HCT116 (cell line): ENCODE data around the gene CADPS. TPM values are rescaled to one million over a fixed set of nuclear protein-coding genes. Genes with fewer than 3 reads are reported as not detected.

Experiments
- ATAC-seq: fragments of 200-7000 bp; cut with Tn5 transposase; 2 replicates; pipeline ENCODE4 v1.9.1; 2020; ENCODE audit warnings: mild to moderate bottlenecking, moderate library complexity
- BruUV-seq: library from RNA; stranded (reverse); fragments of 400-500 nt; replicated peaks from 2 replicates; lab custom pipeline; 2021; lab: Mats Ljungman, UMichigan
- CTCF ChIA-PET: fragments of 300-600 bp; sonication (Branson Sonifier 250); formaldehyde crosslinking; loops from one replicate; lab custom pipeline; 2021; ENCODE audit warnings: antibody characterized with exemption; lab: Charles Lee
- POLR2A ChIA-PET: fragments of 300-600, 350-600 bp; sonication (Branson Sonifier 250); formaldehyde crosslinking; loops from one replicate; lab custom pipeline; 2021; ENCODE audit warnings: antibody characterized with exemption; lab: Charles Lee
- RAD21 ChIA-PET, 2 experiments: fragments of 300-600 bp; sonication (Branson Sonifier 250); formaldehyde crosslinking; loops; one replicate each; lab custom pipeline; 2023; ENCODE audit warnings: low total read pairs in 2 of 2; ENCODE audit not compliant: uncharacterized antibody in 2 of 2, unreplicated experiment in 2 of 2, low non-redundant PET in 1 of 2; lab: Charles Lee
- DNase-seq: peaks from one replicate; pipeline ENCODE4 v3.0.0-alpha.2; 2010; ENCODE audit warnings: low read depth, low spot score
- H2AFZ ChIP-seq: fragments of 200-600 bp; shearing (Covaris generic), sonication (generic); 2 replicates; pipeline ENCODE4 v1.6.1; 2017; ENCODE audit warnings: low read depth, mixed run types, mixed read lengths, antibody characterized with exemption, low read length; ENCODE audit not compliant: poor library complexity, severe bottlenecking
- H3K27ac ChIP-seq: 2 replicates; pipeline ENCODE4 v1.5.1; 2012; ENCODE audit warnings: low read depth, low read length
- H3K27me3 ChIP-seq: fragments of 200-600 bp; sonication (generic); 2 replicates; pipeline ENCODE4 v1.6.1; 2016; ENCODE audit warnings: mixed run types, low read length, mixed read lengths; ENCODE audit not compliant: insufficient read depth
- H3K36me3 ChIP-seq, 2 experiments: fragments of 200-500 bp in 1 of 2; fragments of 200-600 bp in 1 of 2; sonication (Bioruptor generic) in 1 of 2; sonication (generic) in 1 of 2; 2 replicates each; pipeline versions ENCODE4 v1.5.1 to v1.6.1; 2014 to 2016; ENCODE audit warnings: low read length in 2 of 2, inconsistent platforms in 1 of 2, mixed read lengths in 1 of 2, mixed run types in 1 of 2; ENCODE audit not compliant: insufficient read depth in 2 of 2, control insufficient read depth in 1 of 2
- H3K4me1 ChIP-seq, 2 experiments: fragments of 200-600 bp in 1 of 2; sonication (generic) in 1 of 2; 2 replicates each; pipeline versions ENCODE4 v1.5.1 to v1.6.1; 2012 to 2017; ENCODE audit warnings: low read length in 2 of 2, inconsistent platforms in 1 of 2, mild to moderate bottlenecking in 1 of 2, mixed read lengths in 1 of 2, mixed run types in 1 of 2, moderate library complexity in 1 of 2; ENCODE audit not compliant: insufficient read depth in 2 of 2, control insufficient read depth in 1 of 2
- H3K4me2 ChIP-seq: fragments of 200-600 bp; sonication (generic); 2 replicates; pipeline ENCODE4 v1.6.1; 2017; ENCODE audit warnings: mixed run types, low read length, mixed read lengths
- H3K4me3 ChIP-seq, 2 experiments: fragments of 200-600 bp in 1 of 2; sonication (generic) in 1 of 2; replicated peaks in 1 of 2; 2 replicates each; pipeline ENCODE4 v1.5.1; 2011 to 2016; ENCODE audit warnings: low read length in 2 of 2, control low read depth in 1 of 2, low read depth in 1 of 2, mild to moderate bottlenecking in 1 of 2, mixed read lengths in 1 of 2, mixed run types in 1 of 2
- H3K79me2 ChIP-seq: fragments of 200-600 bp; sonication (generic); 2 replicates; pipeline ENCODE4 v1.6.1; 2017; ENCODE audit warnings: mild to moderate bottlenecking, mixed run types, low read length, moderate library complexity, mixed read lengths; ENCODE audit not compliant: insufficient read depth
- H3K9ac ChIP-seq: fragments of 200-600 bp; sonication (generic); 2 replicates; pipeline ENCODE4 v1.6.1; 2016; ENCODE audit warnings: low read length, mixed read lengths
- H3K9me2 ChIP-seq: fragments of 200-600 bp; sonication (generic), shearing (Covaris generic); 2 replicates; pipeline ENCODE4 v1.6.1; 2017; ENCODE audit warnings: mixed run types, mild to moderate bottlenecking, moderate library complexity; ENCODE audit not compliant: insufficient read depth
- H3K9me3 ChIP-seq, 2 experiments: fragments of 200-500 bp in 1 of 2; fragments of 200-600 bp in 1 of 2; sonication (Bioruptor generic) in 1 of 2; sonication (generic) in 1 of 2; 2 replicates each; pipeline ENCODE4 v1.6.1; 2014 to 2017; ENCODE audit warnings: low read length in 2 of 2, mixed read lengths in 2 of 2, inconsistent platforms in 1 of 2, low read depth in 1 of 2, mild to moderate bottlenecking in 1 of 2, mixed run types in 1 of 2, moderate library complexity in 1 of 2; ENCODE audit not compliant: control insufficient read depth in 1 of 2, insufficient read depth in 1 of 2
- H4K20me1 ChIP-seq: fragments of 200-600 bp; sonication (generic), shearing (Covaris generic); 2 replicates; pipeline ENCODE4 v1.6.1; 2017; ENCODE audit warnings: mixed run types, mild to moderate bottlenecking, moderate library complexity; ENCODE audit not compliant: insufficient read depth
- CEBPB ChIP-seq: IDR thresholded peaks from 2 replicates; pipeline ENCODE4 v1.6.1; 2012; ENCODE audit warnings: low read depth
- EGR1 ChIP-seq: IDR thresholded peaks from 2 replicates; pipeline ENCODE4 v1.6.1; 2012; ENCODE audit warnings: low read depth
- POLR2AphosphoS5 ChIP-seq: IDR thresholded peaks from 2 replicates; pipeline ENCODE4 v1.6.1; 2011; ENCODE audit warnings: mild to moderate bottlenecking, low read depth, low read length, moderate library complexity
- RAD21 ChIP-seq: IDR thresholded peaks from 2 replicates; pipeline ENCODE4 v1.6.1; 2012; ENCODE audit warnings: low read depth, mild to moderate bottlenecking
- SIN3A ChIP-seq: IDR thresholded peaks from 2 replicates; pipeline ENCODE4 v1.6.1; 2012; ENCODE audit warnings: low read depth
- SRF ChIP-seq: IDR thresholded peaks from 2 replicates; pipeline ENCODE4 v1.6.1; 2012; ENCODE audit warnings: low read depth
- ZFX ChIP-seq: fragments of 450-650 bp; IDR thresholded peaks from 2 replicates; pipeline ENCODE4 v1.6.1; 2017
- ZNF274 ChIP-seq: fragments of 200-500 bp; sonication (Bioruptor generic); IDR thresholded peaks from 2 replicates; pipeline ENCODE4 v1.6.1; 2014; ENCODE audit warnings: mild to moderate bottlenecking, low read depth, low read length, inconsistent platforms
- intact Hi-C: fragments of 100-400 bp; cut with micrococcal nuclease; formaldehyde crosslinking; loops from 2 replicates; pipeline ENCODE4 v1.10.0; 2022
- total RNA-seq: library from RNA; stranded (reverse); gene quantifications from one replicate; pipeline ENCODE4 v1.2.1, GENCODE V29; 2021; ENCODE audit not compliant: unreplicated experiment
- TF ChIP-seq, protein P1 (sequence below), 3 experiments: fragments of 200-600 bp in 1 of 3; sonication (generic) in 1 of 3; IDR thresholded peaks in 2 of 3; conservative IDR thresholded peaks in 1 of 3; 2 replicates each; pipeline ENCODE4 v1.5.1; 2012 to 2017; ENCODE audit warnings: low read depth in 2 of 3, low read length in 2 of 3, antibody characterized with exemption in 1 of 3, borderline replicate concordance in 1 of 3, control low read depth in 1 of 3, mild to moderate bottlenecking in 1 of 3, mixed read lengths in 1 of 3, mixed run types in 1 of 3, moderate library complexity in 1 of 3; ENCODE audit not compliant: insufficient read depth in 1 of 3

The CADPS gene
- total RNA-seq, 1 experiment from 2014 or later, result not detected

DNA sequence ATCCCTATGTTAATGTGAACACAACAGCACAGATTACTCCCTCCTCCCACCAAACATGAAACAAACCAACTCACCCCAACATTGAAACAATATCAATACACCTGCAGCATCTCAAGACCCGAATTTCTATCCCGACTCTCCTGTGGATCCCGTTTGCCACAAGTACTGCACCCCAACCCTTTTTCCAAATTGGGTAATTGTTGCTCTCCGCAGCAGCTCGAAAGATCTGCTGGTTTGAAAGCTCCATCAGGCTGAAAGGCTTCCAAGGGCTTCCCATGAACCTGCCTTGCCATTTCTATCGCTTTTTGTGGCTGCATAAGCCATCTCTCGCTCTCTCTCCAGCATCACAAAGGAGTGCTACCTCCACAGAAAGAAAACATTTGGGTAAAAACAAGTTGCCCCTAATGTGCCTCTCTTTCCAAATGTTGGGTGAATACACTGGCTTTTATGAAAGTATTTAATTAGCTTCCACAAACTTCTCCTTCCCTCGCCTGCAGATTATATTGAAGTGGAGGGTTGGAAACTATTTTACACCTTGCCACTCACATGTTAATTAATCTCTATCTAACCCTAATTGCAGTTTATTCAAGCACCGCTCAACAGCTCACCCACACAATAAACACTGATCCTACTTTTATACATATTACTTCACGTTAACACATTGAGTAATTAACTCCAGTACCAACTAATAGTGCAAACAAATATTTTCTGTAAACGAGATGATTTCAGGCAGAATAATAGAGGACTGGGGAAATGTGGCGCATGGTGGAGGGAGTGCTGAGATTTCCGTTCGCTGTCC, 499.4 kb downstream of the CADPS start:
- CTCF ChIA-PET, result no interaction called here
- H2AFZ ChIP-seq, result no peak overlapping the region
- no peaks in the 10 kb centered on the region for H3K9me2 ChIP-seq
- no peak overlapping the region for H3K4me3 ChIP-seq
- no peak overlapping the region for H3K27ac ChIP-seq
- RAD21 ChIA-PET, result no interaction called here
- no peaks in the 10 kb centered on the region for H4K20me1 ChIP-seq
- H3K27me3 ChIP-seq, result peaks cover 33% of the 10 kb centered on the region
- POLR2A ChIA-PET, result no interaction called here
- no peak for DNase-seq
- TF ChIP-seq EGR1 (no peak), ZFX (no peak), SRF (no peak), SIN3A (no peak), POLR2AphosphoS5 (no peak), RAD21 (no peak), CEBPB (no peak), ZNF274 (no peak)
- TF ChIP-seq, protein P1, sequence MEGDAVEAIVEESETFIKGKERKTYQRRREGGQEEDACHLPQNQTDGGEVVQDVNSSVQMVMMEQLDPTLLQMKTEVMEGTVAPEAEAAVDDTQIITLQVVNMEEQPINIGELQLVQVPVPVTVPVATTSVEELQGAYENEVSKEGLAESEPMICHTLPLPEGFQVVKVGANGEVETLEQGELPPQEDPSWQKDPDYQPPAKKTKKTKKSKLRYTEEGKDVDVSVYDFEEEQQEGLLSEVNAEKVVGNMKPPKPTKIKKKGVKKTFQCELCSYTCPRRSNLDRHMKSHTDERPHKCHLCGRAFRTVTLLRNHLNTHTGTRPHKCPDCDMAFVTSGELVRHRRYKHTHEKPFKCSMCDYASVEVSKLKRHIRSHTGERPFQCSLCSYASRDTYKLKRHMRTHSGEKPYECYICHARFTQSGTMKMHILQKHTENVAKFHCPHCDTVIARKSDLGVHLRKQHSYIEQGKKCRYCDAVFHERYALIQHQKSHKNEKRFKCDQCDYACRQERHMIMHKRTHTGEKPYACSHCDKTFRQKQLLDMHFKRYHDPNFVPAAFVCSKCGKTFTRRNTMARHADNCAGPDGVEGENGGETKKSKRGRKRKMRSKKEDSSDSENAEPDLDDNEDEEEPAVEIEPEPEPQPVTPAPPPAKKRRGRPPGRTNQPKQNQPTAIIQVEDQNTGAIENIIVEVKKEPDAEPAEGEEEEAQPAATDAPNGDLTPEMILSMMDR (IDR thresholded peaks at IDR 0.05 in 2 of 3, conservative IDR thresholded peaks at IDR 0.05 in 1 of 3; ENCODE audit: borderline replicate concordance in 1 of 3, insufficient read depth in 1 of 3, low read depth in 2 of 3, low read length in 2 of 3), result no peak
- no TSS peak for BruUV-seq
- no peaks in the 10 kb centered on the region for H3K79me2 ChIP-seq
- ATAC-seq, result no peak
- intact Hi-C loops, result no loop called here
- no peak overlapping the region for H3K4me2 ChIP-seq
- H3K9ac ChIP-seq, result no peak overlapping the region
- no peaks in the 10 kb centered on the region for H3K9me3 ChIP-seq
- H3K36me3 ChIP-seq, result no peaks in the 10 kb centered on the region
- H3K4me1 ChIP-seq, result no peaks in the 10 kb centered on the region
